ENCODE measurements around the gene CHRD.
A peak's percentile ranks its signal among the peaks of the same experiment; 100 is the strongest.

Gene CHRD

DNA sequence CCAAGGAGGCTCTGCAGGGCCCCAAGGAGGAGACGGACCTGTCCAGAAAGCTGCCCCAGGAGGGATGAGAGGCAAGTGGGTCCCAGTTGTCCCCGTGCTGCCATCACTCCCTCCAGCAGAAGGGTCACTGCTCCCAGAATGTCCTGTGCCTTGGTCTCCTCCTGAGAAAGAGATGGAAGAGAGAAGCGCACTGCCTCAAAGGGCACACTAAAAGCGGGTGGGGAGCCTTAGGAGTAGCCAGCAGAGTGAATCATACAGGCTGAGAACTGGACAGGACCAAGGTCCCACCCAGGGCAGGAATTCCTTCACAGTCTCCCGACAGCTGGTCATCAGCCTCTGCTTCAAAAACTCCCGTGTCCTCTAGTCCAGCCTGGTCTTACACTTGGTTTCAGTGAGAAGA lies 6.4 kb upstream of the CHRD start:
- no peak for ATAC-seq (replicated peaks; ENCODE audit: extremely low read depth, poor library complexity, severe bottlenecking)
- H3K9me3 Mint-ChIP-seq, result no peaks in the 10 kb centered on the region

DNA sequence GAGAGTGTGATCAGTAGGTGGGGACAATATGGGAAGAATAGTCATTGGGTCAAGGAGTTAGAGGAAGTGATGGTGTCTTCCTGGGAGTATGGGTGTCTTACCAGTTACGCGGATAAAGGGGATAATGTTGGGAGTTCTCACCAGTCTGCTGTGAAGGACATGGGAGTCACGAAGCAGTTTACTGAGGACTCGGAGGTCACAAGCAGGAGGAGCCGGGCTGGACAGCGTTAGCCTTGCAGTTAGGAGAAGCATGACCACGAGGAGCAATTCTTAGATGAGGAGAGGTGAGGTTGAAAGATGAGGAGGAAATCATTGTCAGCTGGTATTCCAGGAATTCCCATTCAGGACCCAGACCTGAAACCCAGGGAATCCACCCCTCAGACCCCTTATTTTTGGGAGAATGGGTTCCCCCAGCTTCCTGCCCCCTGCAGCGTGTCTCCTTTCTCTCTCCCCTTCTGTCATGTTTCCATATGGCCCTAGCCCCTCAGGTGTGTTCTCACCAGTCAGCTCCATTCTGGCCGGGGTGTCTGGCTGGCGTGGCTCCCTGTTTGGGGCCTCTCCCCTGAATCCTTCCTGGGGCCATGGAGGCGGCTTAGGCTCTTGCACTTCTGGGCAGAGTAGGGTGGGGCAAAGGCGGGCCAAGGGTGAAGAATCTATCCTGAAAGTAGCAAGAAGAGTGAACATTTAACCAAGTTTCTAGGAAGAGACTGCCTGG lies 4.0 kb upstream of the CHRD start:
- H3K36me3 Mint-ChIP-seq (ENCODE audit: insufficient read depth), result no peaks in the 10 kb centered on the region
- H3K27ac Mint-ChIP-seq (ENCODE audit: low read depth), result no peak overlapping the region
- no peaks in the 10 kb centered on the region for H3K9me3 Mint-ChIP-seq
- peaks cover 52% of the 10 kb centered on the region for H3K27me3 Mint-ChIP-seq
- ATAC-seq (replicated peaks; ENCODE audit: extremely low read depth, poor library complexity, severe bottlenecking), result no peak
- no peak for DNase-seq (ENCODE audit: low spot score in 2 of 2)
- H3K4me3 Mint-ChIP-seq, result no peak overlapping the region
- peaks cover 8% of the 10 kb centered on the region for H3K4me1 Mint-ChIP-seq

More for the DNA sequence above, 6.4 kb upstream of the CHRD start:
- no peak for DNase-seq (ENCODE audit: low spot score in 2 of 2)
- Mint-ChIP-seq H3K4me1 (peaks cover 8% of the 10 kb centered on the region), H3K36me3 (ENCODE audit: insufficient read depth) (peaks cover 6% of the 10 kb centered on the region), H3K27me3 (peaks cover 39% of the 10 kb centered on the region), H3K4me3 (no peak overlapping the region), H3K27ac (ENCODE audit: low read depth) (no peak overlapping the region)

DNA sequence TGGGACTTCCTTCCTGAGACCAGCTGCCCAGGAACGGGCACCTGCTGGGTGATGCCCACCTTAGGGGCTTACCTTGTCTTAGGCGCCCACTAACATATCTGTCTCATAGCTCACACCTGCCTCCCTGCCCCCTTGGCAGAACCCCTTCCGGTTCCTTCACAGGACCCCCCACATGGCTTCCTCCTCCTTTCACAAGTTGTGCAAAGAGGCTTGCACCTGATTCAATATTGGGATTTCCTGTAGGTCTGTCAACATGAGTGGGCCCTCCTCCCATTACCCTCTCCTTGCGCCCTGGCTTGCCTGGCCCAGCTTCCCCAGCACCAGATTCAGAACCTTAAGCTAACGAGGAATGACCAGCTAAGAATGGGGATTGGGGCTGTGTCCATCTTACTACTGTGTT lies 2.5 kb upstream of the CHRD start:
- no peaks in the 10 kb centered on the region for H3K9me3 Mint-ChIP-seq
- no peaks in the 10 kb centered on the region for H3K4me1 Mint-ChIP-seq
- no peak overlapping the region for H3K4me3 Mint-ChIP-seq
- peaks cover 62% of the 10 kb centered on the region for H3K27me3 Mint-ChIP-seq
- H3K36me3 Mint-ChIP-seq (ENCODE audit: insufficient read depth), result no peaks in the 10 kb centered on the region
- DNase-seq (ENCODE audit: low spot score in 2 of 2) (no peak), ATAC-seq (replicated peaks; ENCODE audit: extremely low read depth, poor library complexity, severe bottlenecking) (no peak)
- no peak overlapping the region for H3K27ac Mint-ChIP-seq (ENCODE audit: low read depth)

DNA sequence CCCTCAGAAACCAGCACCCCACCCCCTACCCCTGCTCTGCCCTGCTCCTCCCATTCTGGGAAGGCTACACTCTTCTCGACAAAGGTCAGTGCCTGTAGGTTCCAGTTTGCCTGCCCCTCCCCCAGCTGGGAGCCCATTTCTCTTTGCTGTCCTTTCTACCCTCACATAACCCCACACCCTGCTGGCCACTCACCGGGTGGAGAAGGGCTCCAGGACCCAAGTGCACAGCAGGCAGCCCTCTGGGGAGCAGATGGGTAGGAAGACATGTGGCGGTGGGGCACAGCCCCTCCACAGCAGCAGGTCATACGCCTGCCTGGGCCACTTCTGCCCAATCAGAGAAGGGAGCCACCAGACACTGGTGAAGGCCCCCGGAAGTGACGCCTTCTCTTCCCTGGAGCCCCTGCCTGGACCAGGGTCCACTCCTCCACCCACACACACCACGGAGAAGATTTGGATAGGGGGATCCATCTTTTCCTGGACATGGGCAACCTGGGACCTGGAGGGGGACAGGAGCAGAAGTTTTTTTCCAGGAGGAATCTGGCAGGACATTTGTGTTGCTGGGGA lies 1.9 kb upstream of the CHRD start, which contains the start of gene THPO:
Gene THPO, minus strand, starts transcription at position 326 of the 564 bp plus-strand sequence. CDS start 1,948 bp downstream, outside the sequence.
- Mint-ChIP-seq H3K4me1 (no peaks in the 10 kb centered on the region), H3K27ac (ENCODE audit: low read depth) (no peak within 1 kb of the TSS), H3K4me3 (peak within 1 kb of the TSS; percentile 67), H3K9me3 (no peaks in the 10 kb centered on the region), H3K27me3 (peaks cover 68% of the 10 kb centered on the region), H3K36me3 (ENCODE audit: insufficient read depth) (peaks cover 2% of the 10 kb centered on the region)
- ATAC-seq (replicated peaks; ENCODE audit: extremely low read depth, poor library complexity, severe bottlenecking), result no peak
- DNase-seq (ENCODE audit: low spot score in 2 of 2), result no peak

DNA sequence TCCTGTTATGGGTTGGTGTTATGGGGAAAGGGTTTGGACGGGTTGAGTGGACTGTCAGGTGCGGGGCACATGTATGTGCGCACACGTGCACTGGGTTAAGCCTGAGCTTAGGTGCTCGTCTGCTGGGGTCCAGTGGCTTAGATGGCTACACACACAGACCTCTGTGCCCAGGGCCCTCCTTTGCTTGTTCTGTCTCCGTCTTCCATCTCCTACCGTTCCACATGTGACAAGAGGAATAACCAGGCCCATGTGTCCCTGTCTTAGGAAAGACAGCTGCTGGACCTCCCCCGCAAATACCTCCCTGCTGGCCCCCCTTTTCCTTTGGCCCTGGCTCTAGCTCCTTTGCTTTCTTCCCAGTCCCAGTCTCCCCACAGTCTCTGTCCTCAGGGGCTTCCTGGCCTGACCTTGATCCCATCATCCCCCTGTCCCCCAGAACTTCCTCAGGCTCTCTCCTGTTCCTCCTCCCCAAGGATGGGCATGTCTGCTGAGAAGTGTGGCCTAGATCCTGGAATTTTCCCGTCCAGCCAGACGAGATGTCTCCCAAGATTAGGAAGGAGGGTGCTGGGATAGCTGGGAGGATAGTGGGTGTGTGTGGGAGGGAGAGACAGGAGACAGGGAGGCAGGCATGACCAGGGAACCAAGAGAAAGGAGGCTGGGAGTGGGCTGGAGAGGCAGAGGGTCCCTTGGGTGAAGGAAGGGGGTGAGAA lies 1.1 kb upstream of the CHRD start:
- Mint-ChIP-seq H3K9me3 (no peaks in the 10 kb centered on the region), H3K4me1 (no peaks in the 10 kb centered on the region), H3K27me3 (peaks cover 75% of the 10 kb centered on the region), H3K4me3 (peak overlapping the region; percentile 67), H3K27ac (ENCODE audit: low read depth) (no peak overlapping the region), H3K36me3 (ENCODE audit: insufficient read depth) (peaks cover 2% of the 10 kb centered on the region)
- DNase-seq (ENCODE audit: low spot score in 2 of 2), result no peak
- no peak for ATAC-seq (replicated peaks; ENCODE audit: extremely low read depth, poor library complexity, severe bottlenecking)

DNA sequence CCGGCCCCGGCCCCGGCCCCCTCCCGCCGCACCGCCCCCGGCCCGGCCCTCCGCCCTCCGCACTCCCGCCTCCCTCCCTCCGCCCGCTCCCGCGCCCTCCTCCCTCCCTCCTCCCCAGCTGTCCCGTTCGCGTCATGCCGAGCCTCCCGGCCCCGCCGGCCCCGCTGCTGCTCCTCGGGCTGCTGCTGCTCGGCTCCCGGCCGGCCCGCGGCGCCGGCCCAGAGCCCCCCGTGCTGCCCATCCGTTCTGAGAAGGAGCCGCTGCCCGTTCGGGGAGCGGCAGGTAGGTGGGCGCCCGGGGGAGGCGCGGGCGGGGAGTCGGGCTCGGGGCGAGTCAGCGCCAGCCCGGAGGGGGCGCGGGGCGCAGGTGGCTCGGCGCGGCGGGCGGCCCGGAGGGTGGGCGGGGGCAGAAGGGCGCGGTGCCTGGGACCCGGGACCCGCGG lies 352 bp downstream of the CHRD start:
- no peak for ATAC-seq (replicated peaks; ENCODE audit: extremely low read depth, poor library complexity, severe bottlenecking)
- H3K4me3 Mint-ChIP-seq, result peak overlapping the region; percentile 55
- no peak for DNase-seq (ENCODE audit: low spot score in 2 of 2)
- peaks cover 82% of the 10 kb centered on the region for H3K27me3 Mint-ChIP-seq
- peaks cover 2% of the 10 kb centered on the region for H3K36me3 Mint-ChIP-seq (ENCODE audit: insufficient read depth)
- no peaks in the 10 kb centered on the region for H3K9me3 Mint-ChIP-seq
- no peaks in the 10 kb centered on the region for H3K4me1 Mint-ChIP-seq
- H3K27ac Mint-ChIP-seq (ENCODE audit: low read depth), result no peak overlapping the region

DNA sequence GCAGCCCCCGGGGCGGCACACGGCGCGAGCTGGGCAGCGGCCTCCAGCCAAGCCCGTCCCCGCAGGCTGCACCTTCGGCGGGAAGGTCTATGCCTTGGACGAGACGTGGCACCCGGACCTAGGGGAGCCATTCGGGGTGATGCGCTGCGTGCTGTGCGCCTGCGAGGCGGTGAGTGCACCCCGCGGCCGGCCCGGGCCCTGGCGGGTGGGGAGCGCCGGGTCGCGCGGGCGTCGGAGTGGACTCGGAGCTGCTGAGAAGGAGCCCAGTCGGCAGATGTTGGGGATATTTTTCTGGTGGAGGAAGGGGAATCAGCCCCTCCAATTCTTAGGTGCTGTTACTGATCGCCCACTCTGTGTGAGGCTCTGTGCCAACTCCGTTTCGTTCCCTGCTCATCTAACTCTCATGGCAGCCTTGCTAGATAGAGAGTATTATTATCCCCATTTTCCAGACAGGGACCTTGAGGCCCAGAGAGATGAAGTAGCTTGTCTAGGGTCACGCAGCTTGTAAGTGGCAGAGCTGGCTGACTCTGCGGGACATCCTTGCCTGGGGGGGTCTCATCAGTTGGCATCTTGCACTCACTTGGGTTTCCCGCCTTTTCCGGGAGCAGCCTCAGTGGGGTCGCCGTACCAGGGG lies 890 bp downstream of the CHRD start:
- H3K4me1 Mint-ChIP-seq, result no peaks in the 10 kb centered on the region
- peak overlapping the region; percentile 55 for H3K4me3 Mint-ChIP-seq
- DNase-seq (ENCODE audit: low spot score in 2 of 2) (no peak), ATAC-seq (replicated peaks; ENCODE audit: extremely low read depth, poor library complexity, severe bottlenecking) (peak; percentile 47)
- no peak overlapping the region for H3K27ac Mint-ChIP-seq (ENCODE audit: low read depth)
- H3K36me3 Mint-ChIP-seq (ENCODE audit: insufficient read depth), result peaks cover 2% of the 10 kb centered on the region
- H3K27me3 Mint-ChIP-seq, result peaks cover 82% of the 10 kb centered on the region
- no peaks in the 10 kb centered on the region for H3K9me3 Mint-ChIP-seq

DNA sequence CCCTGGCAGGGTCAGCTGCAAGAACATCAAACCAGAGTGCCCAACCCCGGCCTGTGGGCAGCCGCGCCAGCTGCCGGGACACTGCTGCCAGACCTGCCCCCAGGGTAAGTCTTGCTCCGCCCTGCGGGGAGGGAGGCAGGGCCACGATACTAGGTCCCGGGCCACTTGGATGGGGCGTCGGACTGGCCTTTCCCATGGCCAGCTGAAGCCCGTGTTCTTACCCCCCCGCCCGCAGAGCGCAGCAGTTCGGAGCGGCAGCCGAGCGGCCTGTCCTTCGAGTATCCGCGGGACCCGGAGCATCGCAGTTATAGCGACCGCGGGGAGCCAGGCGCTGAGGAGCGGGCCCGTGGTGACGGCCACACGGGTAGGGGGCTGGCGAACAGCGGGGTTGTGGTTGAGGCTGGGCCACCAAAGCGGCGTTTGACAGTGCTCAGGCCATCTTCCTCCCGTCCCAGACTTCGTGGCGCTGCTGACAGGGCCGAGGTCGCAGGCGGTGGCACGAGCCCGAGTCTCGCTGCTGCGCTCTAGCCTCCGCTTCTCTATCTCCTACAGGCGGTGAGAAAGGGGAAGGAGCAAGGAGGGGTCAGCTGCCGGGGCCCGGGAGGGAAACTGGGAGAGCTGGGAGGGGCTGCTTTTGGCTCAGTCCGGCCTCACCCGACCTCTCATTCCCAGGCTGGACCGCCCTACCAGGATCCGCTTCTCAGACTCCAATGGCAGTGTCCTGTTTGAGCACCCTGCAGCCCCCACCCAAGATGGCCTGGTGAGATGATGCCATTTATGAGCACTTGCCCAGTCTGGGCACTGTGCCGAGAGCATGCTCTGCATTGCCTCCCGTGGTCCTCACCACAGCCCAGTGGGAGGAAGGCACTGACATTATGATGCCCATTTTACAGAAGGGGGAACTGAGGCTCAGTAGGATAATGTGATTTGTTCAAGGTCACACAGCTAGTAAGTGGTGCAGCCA lies 1.7 kb downstream of the CHRD start:
- peak overlapping the region; percentile 55 for H3K4me3 Mint-ChIP-seq
- no peaks in the 10 kb centered on the region for H3K9me3 Mint-ChIP-seq
- peaks cover 2% of the 10 kb centered on the region for H3K36me3 Mint-ChIP-seq (ENCODE audit: insufficient read depth)
- no peak for DNase-seq (ENCODE audit: low spot score in 2 of 2)
- H3K27me3 Mint-ChIP-seq, result peaks cover 80% of the 10 kb centered on the region
- no peaks in the 10 kb centered on the region for H3K4me1 Mint-ChIP-seq
- ATAC-seq (replicated peaks; ENCODE audit: extremely low read depth, poor library complexity, severe bottlenecking), result no peak
- H3K27ac Mint-ChIP-seq (ENCODE audit: low read depth), result no peak overlapping the region

DNA sequence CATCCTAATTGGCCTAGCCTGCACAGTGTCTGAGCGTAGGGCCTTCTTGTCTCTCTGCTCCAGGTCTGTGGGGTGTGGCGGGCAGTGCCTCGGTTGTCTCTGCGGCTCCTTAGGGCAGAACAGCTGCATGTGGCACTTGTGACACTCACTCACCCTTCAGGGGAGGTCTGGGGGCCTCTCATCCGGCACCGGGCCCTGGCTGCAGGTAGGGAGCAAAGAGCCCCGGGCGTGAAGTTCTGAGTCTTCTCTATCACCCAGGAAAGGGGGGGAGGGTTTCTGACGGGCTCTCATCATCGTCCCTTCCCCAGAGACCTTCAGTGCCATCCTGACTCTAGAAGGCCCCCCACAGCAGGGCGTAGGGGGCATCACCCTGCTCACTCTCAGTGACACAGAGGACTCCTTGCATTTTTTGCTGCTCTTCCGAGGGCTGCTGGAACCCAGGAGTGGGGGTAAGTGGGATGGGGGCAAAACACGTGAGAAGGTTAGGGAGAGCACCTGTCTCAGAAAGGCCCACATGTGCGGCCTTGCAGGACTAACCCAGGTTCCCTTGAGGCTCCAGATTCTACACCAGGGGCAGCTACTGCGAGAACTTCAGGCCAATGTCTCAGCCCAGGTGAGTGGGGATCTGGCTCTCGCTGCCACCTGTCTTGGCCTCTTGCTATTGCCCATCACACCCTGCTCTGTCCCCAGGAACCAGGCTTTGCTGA lies 2.6 kb downstream of the CHRD start:
- ATAC-seq (replicated peaks; ENCODE audit: extremely low read depth, poor library complexity, severe bottlenecking) (no peak), DNase-seq (ENCODE audit: low spot score in 2 of 2) (no peak)
- H3K9me3 Mint-ChIP-seq, result no peaks in the 10 kb centered on the region
- H3K4me1 Mint-ChIP-seq, result no peaks in the 10 kb centered on the region
- no peak overlapping the region for H3K27ac Mint-ChIP-seq (ENCODE audit: low read depth)
- H3K27me3 Mint-ChIP-seq, result peaks cover 70% of the 10 kb centered on the region
- H3K4me3 Mint-ChIP-seq, result no peak overlapping the region
- H3K36me3 Mint-ChIP-seq (ENCODE audit: insufficient read depth), result peaks cover 2% of the 10 kb centered on the region

DNA sequence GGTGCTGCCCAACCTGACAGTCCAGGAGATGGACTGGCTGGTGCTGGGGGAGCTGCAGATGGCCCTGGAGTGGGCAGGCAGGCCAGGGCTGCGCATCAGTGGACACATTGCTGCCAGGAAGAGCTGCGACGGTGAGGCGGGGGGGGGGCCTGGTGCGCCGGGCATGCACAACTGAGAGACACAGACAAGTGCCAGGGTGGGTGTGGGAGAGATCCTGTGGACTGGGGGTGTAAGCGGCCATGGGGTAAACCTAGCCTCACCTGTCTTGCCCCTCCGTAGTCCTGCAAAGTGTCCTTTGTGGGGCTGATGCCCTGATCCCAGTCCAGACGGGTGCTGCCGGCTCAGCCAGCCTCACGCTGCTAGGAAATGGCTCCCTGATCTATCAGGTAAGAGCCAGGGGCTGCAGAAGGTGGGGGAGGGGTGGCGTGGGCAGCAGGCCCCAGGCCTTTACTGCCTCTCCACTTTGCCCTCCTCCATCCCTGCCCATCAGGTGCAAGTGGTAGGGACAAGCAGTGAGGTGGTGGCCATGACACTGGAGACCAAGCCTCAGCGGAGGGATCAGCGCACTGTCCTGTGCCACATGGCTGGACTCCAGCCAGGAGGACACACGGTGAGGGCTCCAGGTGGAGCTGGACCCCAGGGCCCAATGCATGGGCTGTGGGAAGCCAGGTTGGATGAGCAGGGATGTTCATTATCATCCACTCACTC lies 3.3 kb downstream of the CHRD start:
- DNase-seq (ENCODE audit: low spot score in 2 of 2) (no peak), ATAC-seq (replicated peaks; ENCODE audit: extremely low read depth, poor library complexity, severe bottlenecking) (no peak)
- H3K27me3 Mint-ChIP-seq, result peaks cover 63% of the 10 kb centered on the region
- H3K36me3 Mint-ChIP-seq (ENCODE audit: insufficient read depth), result peaks cover 2% of the 10 kb centered on the region
- H3K4me3 Mint-ChIP-seq, result no peak overlapping the region
- no peak overlapping the region for H3K27ac Mint-ChIP-seq (ENCODE audit: low read depth)
- no peaks in the 10 kb centered on the region for H3K4me1 Mint-ChIP-seq
- H3K9me3 Mint-ChIP-seq, result no peaks in the 10 kb centered on the region

DNA sequence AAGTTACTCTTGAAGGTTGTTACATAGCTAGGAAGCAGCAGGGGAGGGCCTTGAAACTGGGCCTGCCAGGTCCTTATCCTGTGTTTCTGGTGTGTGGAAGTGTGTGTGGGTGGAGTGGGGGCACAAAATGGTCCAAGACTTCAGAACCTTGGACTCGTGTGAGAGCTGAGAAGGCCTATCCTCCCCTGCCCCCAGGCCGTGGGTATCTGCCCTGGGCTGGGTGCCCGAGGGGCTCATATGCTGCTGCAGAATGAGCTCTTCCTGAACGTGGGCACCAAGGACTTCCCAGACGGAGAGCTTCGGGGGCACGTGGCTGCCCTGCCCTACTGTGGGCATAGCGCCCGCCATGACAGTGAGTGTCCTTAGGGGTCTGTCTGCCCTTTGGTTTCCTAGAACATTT lies 4.5 kb downstream of the CHRD start:
- H3K4me3 Mint-ChIP-seq, result no peak overlapping the region
- no peak overlapping the region for H3K27ac Mint-ChIP-seq (ENCODE audit: low read depth)
- H3K4me1 Mint-ChIP-seq, result no peaks in the 10 kb centered on the region
- no peaks in the 10 kb centered on the region for H3K9me3 Mint-ChIP-seq
- DNase-seq (ENCODE audit: low spot score in 2 of 2) (no peak), ATAC-seq (replicated peaks; ENCODE audit: extremely low read depth, poor library complexity, severe bottlenecking) (no peak)
- H3K36me3 Mint-ChIP-seq (ENCODE audit: insufficient read depth), result peaks cover 5% of the 10 kb centered on the region
- peaks cover 55% of the 10 kb centered on the region for H3K27me3 Mint-ChIP-seq
